Pancreas (tissue), 10 donors: ENCODE results near the gene EML1. TPM values are rescaled to one million over a fixed set of nuclear protein-coding genes. Genes with fewer than 3 reads are reported as not detected.
A peak's percentile ranks its signal among the peaks of the same experiment; 100 is the strongest.

Source experiments
- ATAC-seq, 4 donors: fragments of 200-7000 bp; cut with Tn5 transposase; one replicate each; pipeline versions ENCODE4 v1.8.0 to v1.9.1; 2020; ENCODE audit warnings: mild to moderate bottlenecking in 4 of 4, moderate library complexity in 4 of 4
- DNase-seq, 6 donors: peaks; one replicate each; pipeline ENCODE4 v3.0.0-alpha.2; 2020
- FAIRE-seq: peaks from 2 replicates; lab custom pipeline; 2012; peaks lifted over from hg19 to GRCh38; lab: Jason Lieb, UNC
- H3K27ac ChIP-seq, 4 donors: fragments of 200-600 bp; sonication (generic); 1 replicate in 3 of 4; 2 replicates in 1 of 4; pipeline versions ENCODE4 v1.5.0 to v1.8.0; 2020
- H3K27me3 ChIP-seq, 4 donors: fragments of 200-600 bp; one replicate each; pipeline ENCODE4 v1.8.0; 2021
- H3K36me3 ChIP-seq, 3 donors: fragments of 200-600 bp; sonication (generic) in 1 of 3; one replicate each; pipeline versions ENCODE4 v1.5.0 to v1.8.0; 2020 to 2021
- H3K4me1 ChIP-seq, 3 donors: fragments of 200-600 bp; one replicate each; pipeline ENCODE4 v1.8.0; 2021
- H3K4me3 ChIP-seq, 4 donors: fragments of 200-600 bp; sonication (generic) in 2 of 4; one replicate each; pipeline versions ENCODE4 v1.5.0 to v1.8.0; 2020 to 2021
- H3K9me3 ChIP-seq, 4 donors: fragments of 200-600 bp; one replicate each; pipeline ENCODE4 v1.8.0; 2021
- CTCF ChIP-seq, 4 donors: fragments of 200-600 bp; sonication (generic) in 3 of 4; IDR thresholded peaks; one replicate each; pipeline versions ENCODE4 v1.5.0 to v1.8.0; 2021; ENCODE audit warnings: antibody characterized with exemption in 4 of 4
- WGBS, 2 donors: extraction: QIAGEN DNeasy Blood & Tissue Kit; methylation state at CpG; one replicate each; pipeline ENCODE4 v1.1.7; 2013; 5-methylcytosine and 5-hydroxymethylcytosine counted together
- intact Hi-C, 3 donors: fragments of 100-400 bp; cut with DNase I; formaldehyde crosslinking; loops; one replicate each; pipeline versions ENCODE4 v1.11.1 to v1.14.2; 2022
- polyA plus RNA-seq, 2 donors: library from polyadenylated mRNA; stranded (reverse); fragments of 200-250 nt; gene quantifications; one replicate each; pipeline ENCODE4 v1.2.3, GENCODE V29; 2013
- total RNA-seq, 6 donors: library from RNA; stranded (reverse); fragmentation: NEBNext Ultra II Directional in 4 of 6; extraction: Animal tissue kit (Norgen Biotek cat#: 25700) in 4 of 6; gene quantifications; one replicate each; pipeline versions ENCODE4 v1.2.1 to v1.2.4, GENCODE V29; 2021 to 2023
- donor health status: healthy with polysubstance abuse.
- donor health status: DM: no; HTN: no; CAD: no; lungs with moderate emphysema.
- donor health status: DM: no; HTN: no; CAD: no.
- donor health status: control.
- donor health status: control.
- donor health status: Bipolar disorder and iron deficiency.
- donor health status: DM: yes; HTN: yes; CAD: no.
- donor health status: DM: no; HTN: no; CAD: no.
- donor health status: DM: no; HTN: no; CAD: no.
- donor health status: DM: yes; HTN: yes; CAD: no.

Gene EML1
- total and polyA plus RNA-seq, 8 donors: 3.8 to 13.4 (median 9.7) TPM

DNA sequence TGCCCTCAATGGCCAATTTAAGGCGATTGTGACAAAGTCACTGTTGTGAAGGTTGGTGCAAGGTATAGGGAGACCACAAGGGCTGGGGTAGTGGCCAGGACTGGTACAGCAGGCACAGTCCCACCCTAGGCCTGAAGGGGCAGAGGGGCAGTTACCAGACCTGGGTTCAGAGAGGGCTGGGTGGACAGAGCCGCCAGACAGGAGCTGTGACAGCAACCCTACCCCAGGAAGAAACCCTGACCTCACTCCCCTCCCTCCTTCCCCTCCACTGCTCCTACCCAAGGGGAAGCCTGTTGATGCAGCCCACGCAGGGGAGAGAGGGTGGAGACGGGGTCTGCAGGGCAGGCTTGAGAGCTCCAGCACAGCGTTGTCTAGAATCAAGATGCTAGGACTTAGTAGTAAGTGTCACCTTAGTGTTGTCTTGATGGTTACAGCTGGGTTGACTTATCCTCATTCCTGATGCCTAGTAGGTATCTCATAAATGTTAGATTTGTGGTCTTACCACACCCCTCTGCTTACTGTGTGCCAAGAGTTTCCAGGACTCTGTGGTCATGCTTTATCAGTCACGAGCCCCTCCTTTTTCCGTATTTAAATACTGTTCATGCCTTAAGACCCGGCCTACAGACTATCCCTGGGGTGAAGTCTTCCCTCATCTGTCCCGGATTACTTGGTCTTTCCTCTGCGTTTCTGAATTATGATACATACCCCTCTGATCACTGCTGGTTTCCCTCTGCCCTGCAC is 14.4 kb downstream of the EML1 start:
- no peaks in the 10 kb centered on the region for H3K9me3 ChIP-seq
- FAIRE-seq: no peak
- no peak for ATAC-seq
- WGBS, 2 donors: 83 to 94% methylated on average over 8 to 10 of the region's 10 CpGs
- peaks cover 0 to 12% (median 9%) of the 10 kb centered on the region in 3 donors for H3K4me1 ChIP-seq
- TF ChIP-seq CTCF (IDR thresholded peaks at IDR 0.05): no peak
- intact Hi-C loops: no loop called here
- no peaks in the 10 kb centered on the region for H3K36me3 ChIP-seq
- no peaks in the 10 kb centered on the region for H3K27me3 ChIP-seq
- DNase-seq: no peak
- H3K4me3 ChIP-seq: no peak overlapping the region
- no peak overlapping the region for H3K27ac ChIP-seq

DNA sequence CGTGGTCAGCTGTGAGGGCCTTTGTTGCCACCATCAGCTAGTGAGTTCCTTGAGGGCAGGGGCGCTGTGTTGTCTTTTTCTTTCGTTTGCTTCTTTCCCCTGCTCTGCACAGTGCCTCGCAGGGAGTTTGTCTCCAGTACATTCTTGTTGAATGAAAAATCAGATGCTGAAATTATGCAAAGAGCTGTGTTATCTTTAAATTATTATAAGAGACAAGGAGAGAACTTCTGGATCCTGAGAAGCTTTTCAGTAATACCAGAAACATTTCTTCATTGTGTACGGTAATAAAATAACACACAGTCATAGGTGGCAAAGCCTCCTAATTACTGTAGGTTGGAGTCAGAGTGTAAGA is 14.9 kb downstream of the EML1 start:
- Histone ChIP-seq H3K27ac (no peak overlapping the region), H3K36me3 (no peaks in the 10 kb centered on the region), H3K4me3 (no peak overlapping the region), H3K27me3 (no peaks in the 10 kb centered on the region), H3K4me1 (peaks cover 0 to 12% (median 9%) of the 10 kb centered on the region in 3 donors), H3K9me3 (no peaks in the 10 kb centered on the region)
- no peak for FAIRE-seq
- TF ChIP-seq CTCF (IDR thresholded peaks at IDR 0.05): no peak
- ATAC-seq: no peak
- intact Hi-C loops: no loop called here
- DNase-seq: no peak
- WGBS, 2 donors: 77 to 91% methylated on average over 5 of the region's 5 CpGs

DNA sequence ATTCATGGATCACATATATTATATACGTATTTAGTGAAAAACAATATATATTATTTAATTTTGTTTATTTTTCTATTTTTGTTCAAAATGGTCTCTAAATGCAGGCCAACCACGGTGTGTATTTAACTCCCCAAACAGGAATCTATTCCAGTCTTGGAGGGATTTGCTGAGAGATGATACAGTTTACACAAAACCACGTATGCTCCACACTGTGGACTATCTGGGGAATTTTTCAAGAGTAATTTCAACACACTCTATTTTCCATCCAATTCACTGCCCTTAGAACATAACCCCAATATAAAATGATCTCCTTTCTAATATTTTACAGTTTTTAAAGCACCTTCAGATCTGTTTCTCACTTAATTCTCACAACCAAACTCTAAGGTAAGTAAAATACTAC is 15.3 kb downstream of the EML1 start:
- ATAC-seq: peak in 1 of 4 donors; percentile 49

GRCh38 chr14:99809360-99809759 is 16.1 kb downstream of the EML1 start:
- TF ChIP-seq CTCF (IDR thresholded peaks at IDR 0.05): no peak
- FAIRE-seq: no peak
- Histone ChIP-seq H3K4me1 (peaks cover 0 to 12% (median 9%) of the 10 kb centered on the region in 3 donors), H3K36me3 (no peaks in the 10 kb centered on the region), H3K9me3 (no peaks in the 10 kb centered on the region), H3K4me3 (no peak overlapping the region), H3K27me3 (no peaks in the 10 kb centered on the region), H3K27ac (peak overlapping the region in 2 of 4 donors; percentile 33 to 43)
- 53 to 57% methylated on average over 9 of the region's 9 CpGs for WGBS, 2 donors
- ATAC-seq: peak; percentile 35 to 81 (median 58)
- peak in 2 of 6 donors; percentile 25 to 62 for DNase-seq
- intact Hi-C loops: no loop called here

More for the DNA sequence above, 15.3 kb downstream of the EML1 start:
- no peaks in the 10 kb centered on the region for H3K9me3 ChIP-seq
- no peak for DNase-seq
- TF ChIP-seq CTCF (IDR thresholded peaks at IDR 0.05): no peak
- no peak for FAIRE-seq
- no peaks in the 10 kb centered on the region for H3K27me3 ChIP-seq
- no peak overlapping the region for H3K4me3 ChIP-seq
- H3K36me3 ChIP-seq: no peaks in the 10 kb centered on the region
- no peak overlapping the region for H3K27ac ChIP-seq
- intact Hi-C loops: no loop called here
- 68 to 86% methylated on average over 3 of the region's 3 CpGs for WGBS, 2 donors
- peaks cover 0 to 12% (median 9%) of the 10 kb centered on the region in 3 donors for H3K4me1 ChIP-seq
